ENCODE measurements around the gene ALS2.

Gene ALS2

GRCh38 chr2:201746551-201746950 lies 34.2 kb downstream of the ALS2 start:
- ChIA-PET POLR2A (ENCODE audit: low non-redundant PET) (interaction anchor here (0.7 kb wide), 1 partner anchor 821 kb away, joined by 3 read pairs; no protein-coding TSS in a partner anchor), CTCF (no interaction called here)
- no peak for DNase-seq (ENCODE audit: low spot score)
- H3K27ac ChIP-seq = no peak overlapping the region
- TF ChIP-seq CTCF (conservative IDR thresholded peaks at IDR 0.05; ENCODE audit: low read depth) = no peak

- POLR2A ChIA-PET (ENCODE audit: low non-redundant PET) = no interaction called here
- no peak for DNase-seq (ENCODE audit: low spot score)
- no peak for TF ChIP-seq CTCF (conservative IDR thresholded peaks at IDR 0.05; ENCODE audit: low read depth)
- no peak overlapping the region for H3K27ac ChIP-seq
- CTCF ChIA-PET = no interaction called here
Observed at GRCh38 chr2:201735486-201735885, 45.2 kb downstream of the ALS2 start.

- ChIA-PET CTCF (no interaction called here), POLR2A (ENCODE audit: low non-redundant PET) (no interaction called here)
- TF ChIP-seq CTCF (conservative IDR thresholded peaks at IDR 0.05; ENCODE audit: low read depth) = no peak
- H3K27ac ChIP-seq = no peak overlapping the region
- no peak for DNase-seq (ENCODE audit: low spot score)
Observed at GRCh38 chr2:201734111-201734510, 46.6 kb downstream of the ALS2 start.

GRCh38 chr2:201733544-201733943 lies 47.2 kb downstream of the ALS2 start:
- H3K27ac ChIP-seq = no peak overlapping the region
- peak; percentile 28 for DNase-seq (ENCODE audit: low spot score)
- no peak for TF ChIP-seq CTCF (conservative IDR thresholded peaks at IDR 0.05; ENCODE audit: low read depth)
- ChIA-PET CTCF (interaction anchor here (0.7 kb wide), 1 partner anchor 544 kb away, joined by 6 read pairs; no protein-coding TSS in a partner anchor), POLR2A (ENCODE audit: low non-redundant PET) (no interaction called here)

- CTCF ChIA-PET = no interaction called here
- TF ChIP-seq CTCF (conservative IDR thresholded peaks at IDR 0.05; ENCODE audit: low read depth) = no peak
- POLR2A ChIA-PET (ENCODE audit: low non-redundant PET) = no interaction called here
- no peak for DNase-seq (ENCODE audit: low spot score)
- no peak overlapping the region for H3K27ac ChIP-seq
Observed at GRCh38 chr2:201730651-201731285, 50.0 kb downstream of the ALS2 start.

GRCh38 chr2:201715459-201715858 lies 65.3 kb downstream of the ALS2 start:
- DNase-seq (ENCODE audit: low spot score) = no peak
- CTCF ChIA-PET = no interaction called here
- H3K27ac ChIP-seq = no peak overlapping the region
- TF ChIP-seq CTCF (conservative IDR thresholded peaks at IDR 0.05; ENCODE audit: low read depth) = no peak
- POLR2A ChIA-PET (ENCODE audit: low non-redundant PET) = no interaction called here

All from RWPE1 (cell line).